Measurements from ENCODE around the gene TOMM22.
A peak's percentile ranks its signal among the peaks of the same experiment; 100 is the strongest.

The TOMM22 gene

GRCh38 chr22:38715852-38716251, 34.1 kb downstream of the TOMM22 start:
- no peak for DNase-seq

GRCh38 chr22:38716271-38716670, 34.5 kb downstream of the TOMM22 start:
- no peak for DNase-seq

GRCh38 chr22:38716826-38717225, 35.1 kb downstream of the TOMM22 start:
- DNase-seq = no peak

- DNase-seq = no peak
These were observed 35.5 kb downstream of the TOMM22 start for GRCh38 chr22:38717244-38717643.

GRCh38 chr22:38718414-38718813, 36.7 kb downstream of the TOMM22 start:
- DNase-seq = peak; percentile 71

- no peak for DNase-seq
These were observed 37.4 kb downstream of the TOMM22 start for GRCh38 chr22:38719196-38719595.

GRCh38 chr22:38720350-38720749, 38.6 kb downstream of the TOMM22 start:
- no peak for DNase-seq

- no peak for DNase-seq
These were observed 39.8 kb downstream of the TOMM22 start for GRCh38 chr22:38721551-38721950.

- DNase-seq = no peak
These were observed 42.4 kb downstream of the TOMM22 start for GRCh38 chr22:38724176-38724575.

GRCh38 chr22:38724926-38725571, 43.3 kb downstream of the TOMM22 start:
- peak; percentile 36 for DNase-seq

GRCh38 chr22:38725900-38726655, 44.3 kb downstream of the TOMM22 start:
- DNase-seq = no peak

GRCh38 chr22:38727123-38727522, 45.4 kb downstream of the TOMM22 start:
- DNase-seq = no peak

GRCh38 chr22:38727530-38728451, 46.0 kb downstream of the TOMM22 start:
- DNase-seq = no peak

- DNase-seq = peak; percentile 11
These were observed 47.4 kb downstream of the TOMM22 start for GRCh38 chr22:38728871-38729796.

GRCh38 chr22:38729946-38730345, 48.2 kb downstream of the TOMM22 start:
- no peak for DNase-seq

- DNase-seq = no peak
These were observed 48.7 kb downstream of the TOMM22 start for GRCh38 chr22:38730411-38730871.

GRCh38 chr22:38731703-38732161, 50.0 kb downstream of the TOMM22 start:
- DNase-seq = no peak

- DNase-seq = no peak
These were observed 50.6 kb downstream of the TOMM22 start for GRCh38 chr22:38732251-38732815.

GRCh38 chr22:38733329-38733723, 51.6 kb downstream of the TOMM22 start:
- DNase-seq = peak; percentile 29

GRCh38 chr22:38733724-38734381, 52.1 kb downstream of the TOMM22 start:
- DNase-seq = no peak

Measured in fibroblast of skin of scalp (primary cell).